Measurements from ENCODE around the gene SERPINE3.
A peak's percentile ranks its signal among the peaks of the same experiment; 100 is the strongest.

The SERPINE3 gene

DNA sequence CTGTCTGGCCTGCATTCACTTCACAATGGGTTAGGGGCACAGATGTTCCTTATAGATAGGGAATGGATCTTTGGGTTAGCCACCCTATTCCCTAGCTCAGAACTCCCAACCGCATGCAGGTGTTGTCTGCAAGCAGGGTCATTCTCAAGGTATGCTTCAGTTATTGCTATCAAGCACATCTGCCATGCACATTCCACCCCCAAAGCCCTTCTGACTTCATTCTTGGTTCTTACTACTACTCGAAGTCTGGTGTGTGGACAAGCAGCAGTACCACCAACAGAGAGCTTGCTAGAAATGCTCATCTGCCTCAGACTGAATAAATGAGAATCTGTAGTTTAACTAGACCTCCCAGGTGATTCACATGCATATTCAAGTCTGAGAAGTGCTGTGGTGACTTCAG, 31.3 kb downstream of the SERPINE3 start:
- H3K36me3 Mint-ChIP-seq (ENCODE audit: low read depth), result peaks cover 25% of the 10 kb centered on the region
- no peak for DNase-seq
- H3K27me3 Mint-ChIP-seq (ENCODE audit: low read depth, poor library complexity), result no peaks in the 10 kb centered on the region
- no peaks in the 10 kb centered on the region for H3K4me1 Mint-ChIP-seq
- TF ChIP-seq, protein P1, sequence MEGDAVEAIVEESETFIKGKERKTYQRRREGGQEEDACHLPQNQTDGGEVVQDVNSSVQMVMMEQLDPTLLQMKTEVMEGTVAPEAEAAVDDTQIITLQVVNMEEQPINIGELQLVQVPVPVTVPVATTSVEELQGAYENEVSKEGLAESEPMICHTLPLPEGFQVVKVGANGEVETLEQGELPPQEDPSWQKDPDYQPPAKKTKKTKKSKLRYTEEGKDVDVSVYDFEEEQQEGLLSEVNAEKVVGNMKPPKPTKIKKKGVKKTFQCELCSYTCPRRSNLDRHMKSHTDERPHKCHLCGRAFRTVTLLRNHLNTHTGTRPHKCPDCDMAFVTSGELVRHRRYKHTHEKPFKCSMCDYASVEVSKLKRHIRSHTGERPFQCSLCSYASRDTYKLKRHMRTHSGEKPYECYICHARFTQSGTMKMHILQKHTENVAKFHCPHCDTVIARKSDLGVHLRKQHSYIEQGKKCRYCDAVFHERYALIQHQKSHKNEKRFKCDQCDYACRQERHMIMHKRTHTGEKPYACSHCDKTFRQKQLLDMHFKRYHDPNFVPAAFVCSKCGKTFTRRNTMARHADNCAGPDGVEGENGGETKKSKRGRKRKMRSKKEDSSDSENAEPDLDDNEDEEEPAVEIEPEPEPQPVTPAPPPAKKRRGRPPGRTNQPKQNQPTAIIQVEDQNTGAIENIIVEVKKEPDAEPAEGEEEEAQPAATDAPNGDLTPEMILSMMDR (IDR thresholded peaks at IDR 0.05), result no peak
- H3K4me3 Mint-ChIP-seq, result no peak overlapping the region
- H3K27ac Mint-ChIP-seq, result no peak overlapping the region
- H3K9me3 Mint-ChIP-seq, result no peaks in the 10 kb centered on the region

DNA sequence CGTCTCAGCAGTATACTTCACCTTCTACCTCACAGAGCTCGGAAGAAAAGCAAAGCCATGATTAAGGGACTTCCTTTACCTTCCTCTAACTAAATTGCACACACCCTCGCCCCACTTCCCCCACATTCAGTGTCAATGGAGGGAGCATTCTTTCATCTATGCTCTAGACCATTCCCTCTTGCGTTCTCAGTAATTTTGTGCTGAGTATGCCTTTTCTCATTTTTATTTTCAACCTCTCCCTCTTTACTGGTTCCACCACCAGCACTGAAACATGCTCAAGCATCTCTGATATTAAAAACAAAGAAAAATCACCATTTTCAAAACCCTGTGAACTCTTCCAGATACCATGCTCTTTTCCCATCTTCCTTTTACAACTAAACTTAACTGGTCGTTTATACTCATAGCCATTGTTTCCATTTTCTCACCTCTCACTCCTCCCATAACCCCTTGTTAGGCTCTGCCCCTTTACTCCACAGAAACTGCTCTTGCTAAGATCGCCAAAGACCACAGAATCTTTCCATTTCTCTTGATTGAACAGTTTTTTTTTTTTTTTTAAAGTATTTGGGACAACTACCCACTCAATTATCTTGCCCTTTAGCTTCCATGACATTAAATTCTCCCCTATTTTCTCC, 32.4 kb downstream of the SERPINE3 start:
- Mint-ChIP-seq H3K27ac (no peak overlapping the region), H3K4me3 (no peak overlapping the region), H3K36me3 (ENCODE audit: low read depth) (peaks cover 20% of the 10 kb centered on the region), H3K27me3 (ENCODE audit: low read depth, poor library complexity) (no peaks in the 10 kb centered on the region), H3K9me3 (no peaks in the 10 kb centered on the region), H3K4me1 (no peaks in the 10 kb centered on the region)
- no peak for DNase-seq
- TF ChIP-seq, protein P1 (IDR thresholded peaks at IDR 0.05), result no peak

DNA sequence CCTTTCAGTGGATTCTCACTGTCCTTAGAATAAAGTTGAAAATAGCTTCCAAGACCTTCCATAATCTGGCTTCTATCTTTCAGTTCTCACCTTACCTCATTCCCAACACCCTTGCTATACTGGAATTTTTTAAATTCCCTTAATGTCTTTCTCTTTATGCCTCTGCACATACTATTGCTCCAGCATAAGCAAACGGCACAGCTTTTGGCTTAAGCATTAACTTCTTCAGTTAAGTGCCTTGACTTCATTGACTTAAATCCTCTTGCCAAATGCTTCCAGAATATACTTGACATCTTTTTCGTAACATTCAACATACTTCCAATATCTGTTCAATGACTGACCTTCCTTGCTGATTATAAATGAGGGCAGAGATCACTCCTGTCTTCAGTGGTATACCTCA, 34.0 kb downstream of the SERPINE3 start:
- H3K27ac Mint-ChIP-seq, result no peak overlapping the region
- no peaks in the 10 kb centered on the region for H3K4me1 Mint-ChIP-seq
- TF ChIP-seq, protein P1 (IDR thresholded peaks at IDR 0.05), result no peak
- no peaks in the 10 kb centered on the region for H3K27me3 Mint-ChIP-seq (ENCODE audit: low read depth, poor library complexity)
- DNase-seq, result no peak
- H3K9me3 Mint-ChIP-seq, result no peaks in the 10 kb centered on the region
- H3K36me3 Mint-ChIP-seq (ENCODE audit: low read depth), result peaks cover 29% of the 10 kb centered on the region
- H3K4me3 Mint-ChIP-seq, result no peak overlapping the region

DNA sequence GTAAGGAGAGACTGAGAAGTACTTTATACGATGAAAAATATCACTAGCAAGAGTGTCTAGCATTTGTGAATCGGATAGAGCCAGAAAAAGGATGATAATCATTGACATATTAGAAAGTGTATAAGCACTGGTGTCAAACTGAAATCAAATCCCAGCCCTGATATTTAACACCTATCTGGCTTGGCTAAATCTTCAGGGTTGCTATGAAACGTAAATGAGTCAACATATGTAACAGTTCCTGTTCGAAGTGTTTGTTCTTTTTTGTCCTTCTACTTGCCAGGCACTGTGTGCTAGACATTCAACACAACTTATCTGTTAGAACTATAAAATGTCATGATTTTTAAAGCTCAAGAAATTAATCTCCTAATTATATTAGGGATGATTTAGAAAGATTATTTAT, 40.8 kb downstream of the SERPINE3 start:
- no peaks in the 10 kb centered on the region for H3K4me1 Mint-ChIP-seq
- DNase-seq, result no peak
- peaks cover 38% of the 10 kb centered on the region for H3K36me3 Mint-ChIP-seq (ENCODE audit: low read depth)
- no peak overlapping the region for H3K4me3 Mint-ChIP-seq
- H3K27ac Mint-ChIP-seq, result peak overlapping the region; percentile 14
- H3K27me3 Mint-ChIP-seq (ENCODE audit: low read depth, poor library complexity), result no peaks in the 10 kb centered on the region
- TF ChIP-seq, protein P1 (IDR thresholded peaks at IDR 0.05), result no peak
- H3K9me3 Mint-ChIP-seq, result no peaks in the 10 kb centered on the region

DNA sequence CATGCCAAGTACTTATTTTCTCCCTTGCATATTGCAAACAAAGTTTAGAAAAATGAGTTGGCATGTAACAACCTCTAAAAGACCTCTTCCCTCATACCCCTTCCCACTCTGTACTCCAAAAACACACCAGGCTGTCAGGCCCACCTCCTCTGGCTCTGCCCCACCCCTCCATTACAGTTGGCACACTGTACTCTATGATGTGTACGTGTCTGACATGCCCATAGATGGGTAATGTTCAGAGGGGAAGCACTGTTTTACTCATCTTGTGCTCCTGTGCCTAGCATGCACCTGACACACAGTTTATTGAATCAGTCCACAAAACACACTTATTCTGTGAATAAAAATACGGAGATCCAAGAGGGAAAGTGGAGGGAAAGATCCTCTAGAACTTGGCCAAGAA, 45.6 kb downstream of the SERPINE3 start:
- Mint-ChIP-seq H3K27me3 (ENCODE audit: low read depth, poor library complexity) (no peaks in the 10 kb centered on the region), H3K4me1 (no peaks in the 10 kb centered on the region), H3K4me3 (no peak overlapping the region), H3K9me3 (no peaks in the 10 kb centered on the region), H3K27ac (no peak overlapping the region), H3K36me3 (ENCODE audit: low read depth) (peaks cover 22% of the 10 kb centered on the region)
- TF ChIP-seq, protein P1 (IDR thresholded peaks at IDR 0.05), result no peak
- DNase-seq, result no peak

DNA sequence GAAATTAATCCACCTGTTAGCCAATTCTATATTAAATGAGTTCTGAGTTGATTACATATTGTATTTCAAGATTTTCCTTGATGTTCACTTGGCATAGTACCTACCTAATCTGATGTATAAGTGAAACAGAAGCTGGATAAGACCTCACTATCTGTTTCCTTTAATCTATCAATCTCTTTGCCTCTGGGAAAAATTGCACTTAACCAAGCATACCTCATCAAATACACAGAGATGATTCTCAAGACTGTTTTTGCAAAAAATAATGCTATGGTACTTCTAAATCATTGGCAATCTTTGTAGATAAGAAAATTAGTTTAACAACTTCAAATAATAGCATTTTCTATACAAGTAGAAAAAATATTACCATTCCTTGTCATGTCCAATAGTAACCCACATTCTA, 55.2 kb downstream of the SERPINE3 start:
- no peaks in the 10 kb centered on the region for H3K27me3 Mint-ChIP-seq (ENCODE audit: low read depth, poor library complexity)
- no peak overlapping the region for H3K4me3 Mint-ChIP-seq
- DNase-seq, result no peak
- H3K4me1 Mint-ChIP-seq, result peaks cover 21% of the 10 kb centered on the region
- TF ChIP-seq, protein P1 (IDR thresholded peaks at IDR 0.05), result no peak
- no peaks in the 10 kb centered on the region for H3K9me3 Mint-ChIP-seq
- peaks cover 8% of the 10 kb centered on the region for H3K36me3 Mint-ChIP-seq (ENCODE audit: low read depth)
- H3K27ac Mint-ChIP-seq, result no peak overlapping the region

All from nephron progenitor cell (in vitro differentiated cells).